ENCODE data around the gene ZSWIM8. TPM values are rescaled to one million over a fixed set of nuclear protein-coding genes. Genes with fewer than 3 reads are reported as not detected.

Gene ZSWIM8
- 41.7 and 65.3 TPM in 2 replicates for total RNA-seq

GRCh38 chr10:73785211-73785720 is at the start of gene ZSWIM8:
Gene ZSWIM8 (plus strand): TSS chr10:73785606. CDS start chr10:73785879, 273 bp downstream.

GRCh38 chr10:73743905-73744663 is 41.3 kb upstream of the ZSWIM8 start, which contains the start of gene SEC24C:
Gene SEC24C (plus strand): TSS chr10:73744372. CDS start chr10:73746833, 2,461 bp downstream.

GRCh38 chr10:73781879-73782748 is 3.3 kb upstream of the ZSWIM8 start, which contains the start of gene CHCHD1:
Gene CHCHD1 (plus strand): TSS chr10:73782048. CDS start chr10:73782076, 28 bp downstream.

Other genes starting within 250 kb of the ZSWIM8 start
- 14.0 and 30.5 TPM in 2 replicates for gene USP54, start 194.3 kb upstream of the ZSWIM8 start, total RNA-seq
- not detected in 2 replicates for gene MYOZ1, start 144.1 kb upstream of the ZSWIM8 start, total RNA-seq
- not detected in 2 replicates for gene SYNPO2L, start 129.6 kb upstream of the ZSWIM8 start, total RNA-seq
- 1.7 and 3.7 TPM in 2 replicates for gene AGAP5, start 87.5 kb upstream of the ZSWIM8 start, total RNA-seq
- 83.7 and 85.5 TPM in 2 replicates for gene SEC24C, start 41.2 kb upstream of the ZSWIM8 start, total RNA-seq
- 15.7 and 17.8 TPM in 2 replicates for gene CHCHD1, start 3.6 kb upstream of the ZSWIM8 start, total RNA-seq
- gene NDST2, start 26.0 kb downstream of the ZSWIM8 start, total RNA-seq = 9.2 and 12.7 TPM in 2 replicates
- 14.7 and 20.6 TPM in 2 replicates for gene CAMK2G, start 88.9 kb downstream of the ZSWIM8 start, total RNA-seq
- 90.2 and 759 TPM in 2 replicates for gene PLAU, start 125.5 kb downstream of the ZSWIM8 start, total RNA-seq
- 76.6 and 157 TPM in 2 replicates for gene VCL, start 212.5 kb downstream of the ZSWIM8 start, total RNA-seq